IPS-18a (cell line): Measurements from ENCODE around the gene DYRK1A.

ENCODE experiments used
- H3K27ac ChIP-seq: one replicate; pipeline ENCODE4 v1.5.1; 2013; ENCODE audit warnings: low read length
- H3K27me3 ChIP-seq: one replicate; pipeline ENCODE4 v1.6.1; 2013; ENCODE audit warnings: mild to moderate bottlenecking, low read length; ENCODE audit not compliant: control insufficient read depth, insufficient read depth
- H3K36me3 ChIP-seq: one replicate; pipeline ENCODE4 v1.6.1; 2013; ENCODE audit warnings: low read depth, low read length; ENCODE audit not compliant: control insufficient read depth
- H3K4me1 ChIP-seq: one replicate; pipeline ENCODE4 v1.6.1; 2013; ENCODE audit warnings: low read depth, low read length; ENCODE audit not compliant: control insufficient read depth
- H3K4me3 ChIP-seq: one replicate; pipeline ENCODE4 v1.5.1; 2013; ENCODE audit warnings: low read length
- H3K9ac ChIP-seq: one replicate; pipeline ENCODE4 v1.6.1; 2013; ENCODE audit warnings: mild to moderate bottlenecking, low read length, moderate library complexity
- H3K9me3 ChIP-seq: one replicate; pipeline ENCODE4 v1.6.1; 2013; ENCODE audit warnings: low read depth, low read length; ENCODE audit not compliant: control insufficient read depth

The DYRK1A gene

DNA sequence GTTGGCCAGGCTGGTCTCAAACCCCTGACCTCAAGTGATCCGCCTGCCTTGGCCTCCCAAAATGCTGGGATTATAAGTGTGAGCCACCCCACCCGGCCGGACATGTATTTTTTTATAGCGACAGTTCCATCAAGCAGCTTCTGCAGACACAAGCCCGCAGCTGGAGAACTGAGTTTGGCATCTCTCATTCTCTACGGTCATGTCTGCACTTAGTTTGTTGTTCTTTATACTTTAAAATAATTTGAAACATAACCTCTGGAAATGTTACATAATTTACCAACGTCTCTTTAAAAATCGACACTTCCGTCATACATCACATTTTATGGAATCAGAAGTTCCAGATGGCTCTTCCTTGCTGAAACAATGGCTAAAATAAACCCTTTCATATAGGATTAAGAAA is 183.6 kb downstream of the DYRK1A start:
- Histone ChIP-seq H3K27ac (no peak overlapping the region), H3K9ac (no peak overlapping the region), H3K9me3 (no peaks in the 10 kb centered on the region), H3K4me1 (no peaks in the 10 kb centered on the region), H3K4me3 (no peak overlapping the region), H3K27me3 (no peaks in the 10 kb centered on the region), H3K36me3 (no peaks in the 10 kb centered on the region)

DNA sequence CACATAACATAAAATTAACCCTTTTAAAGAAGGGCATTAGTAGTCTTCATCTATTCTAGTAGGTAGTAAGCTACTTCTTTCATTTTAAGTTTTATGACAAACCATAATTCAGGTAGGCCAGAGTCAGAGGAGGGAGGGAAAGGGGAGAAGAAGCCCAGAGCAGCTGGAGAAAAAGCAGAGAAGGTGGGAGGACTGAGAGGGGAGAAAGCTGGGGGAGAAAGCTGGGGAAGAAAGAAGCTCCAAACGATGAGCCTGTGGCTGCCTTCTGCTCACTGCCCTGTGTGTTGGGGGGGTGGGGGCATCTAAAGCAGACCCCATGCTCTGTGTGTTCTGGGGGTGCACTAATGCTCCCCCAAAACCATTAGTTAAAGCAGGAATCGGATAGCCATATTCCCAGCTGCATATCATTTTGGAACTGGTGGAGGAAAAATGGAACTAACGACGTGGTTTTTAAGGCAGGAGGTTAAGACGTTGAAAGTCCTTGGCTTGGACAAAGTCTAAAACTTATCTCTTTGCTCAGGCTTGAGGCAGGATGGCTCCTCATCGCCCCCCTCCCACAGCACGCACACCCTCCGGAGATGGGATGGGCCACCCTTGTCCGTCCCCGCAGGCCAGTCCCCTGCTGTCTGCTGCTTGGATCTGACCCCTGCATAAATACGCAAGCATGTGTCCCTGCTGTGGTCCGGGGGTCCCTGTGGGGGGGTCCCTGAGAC is 184.2 kb downstream of the DYRK1A start:
- Histone ChIP-seq H3K27me3 (no peaks in the 10 kb centered on the region), H3K27ac (no peak overlapping the region), H3K4me1 (no peaks in the 10 kb centered on the region), H3K9me3 (no peaks in the 10 kb centered on the region), H3K4me3 (no peak overlapping the region), H3K36me3 (no peaks in the 10 kb centered on the region), H3K9ac (no peak overlapping the region)

DNA sequence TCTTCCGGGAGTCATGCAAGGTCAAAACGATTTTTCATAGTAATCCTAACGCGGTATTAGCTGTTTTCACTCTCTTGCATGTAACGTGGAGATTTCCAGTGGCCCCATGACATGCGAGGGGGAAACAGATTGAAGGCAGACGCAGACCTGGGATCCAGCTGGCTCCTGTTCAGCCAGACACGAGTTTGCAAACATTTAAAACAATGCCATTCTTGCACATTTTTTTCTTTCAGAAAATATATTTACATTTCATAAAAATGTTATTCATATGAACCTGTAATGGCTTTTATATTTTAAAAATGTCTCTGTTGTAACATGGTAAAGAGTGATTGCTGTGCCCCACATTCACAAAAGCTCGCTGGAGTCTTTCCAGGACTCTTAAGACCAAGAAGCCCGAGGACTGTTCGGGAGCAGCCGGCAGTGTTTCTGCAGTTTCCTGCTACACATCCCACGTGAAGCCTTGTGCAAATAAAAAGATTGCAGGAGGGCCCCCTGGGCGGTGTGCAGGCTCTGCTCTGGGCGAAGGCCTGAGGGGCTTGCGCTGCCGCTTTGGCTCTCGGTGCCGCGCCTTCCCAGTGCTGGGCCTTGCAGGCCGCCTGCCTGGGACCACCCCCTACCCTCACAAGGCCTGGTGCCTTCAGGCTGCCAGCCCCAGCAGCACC is 184.9 kb downstream of the DYRK1A start:
- Histone ChIP-seq H3K4me3 (no peak overlapping the region), H3K4me1 (no peaks in the 10 kb centered on the region), H3K27me3 (no peaks in the 10 kb centered on the region), H3K27ac (no peak overlapping the region), H3K9ac (no peak overlapping the region), H3K9me3 (no peaks in the 10 kb centered on the region), H3K36me3 (no peaks in the 10 kb centered on the region)

DNA sequence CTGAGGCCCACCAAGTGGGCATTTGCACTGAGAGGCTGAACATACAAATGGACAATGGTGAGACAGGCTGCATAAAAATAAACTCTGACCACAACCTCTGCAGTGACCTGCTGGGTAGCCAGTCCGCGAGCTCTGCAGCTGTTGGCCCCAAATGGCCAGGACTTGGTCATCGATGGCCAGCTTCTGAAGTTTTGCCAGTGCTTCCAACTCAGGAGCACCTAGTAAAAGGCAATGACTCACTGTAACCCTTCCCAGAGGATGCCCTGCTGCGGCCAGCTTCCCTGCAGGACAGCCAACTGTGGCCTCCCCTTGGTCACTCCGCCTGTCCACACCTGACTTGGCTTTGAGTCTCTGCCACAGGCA is 185.4 kb downstream of the DYRK1A start:
- H3K27ac ChIP-seq, result no peak overlapping the region
- no peaks in the 10 kb centered on the region for H3K36me3 ChIP-seq
- H3K27me3 ChIP-seq, result no peaks in the 10 kb centered on the region
- H3K4me1 ChIP-seq, result no peaks in the 10 kb centered on the region
- no peak overlapping the region for H3K4me3 ChIP-seq
- H3K9ac ChIP-seq, result no peak overlapping the region
- H3K9me3 ChIP-seq, result no peaks in the 10 kb centered on the region

DNA sequence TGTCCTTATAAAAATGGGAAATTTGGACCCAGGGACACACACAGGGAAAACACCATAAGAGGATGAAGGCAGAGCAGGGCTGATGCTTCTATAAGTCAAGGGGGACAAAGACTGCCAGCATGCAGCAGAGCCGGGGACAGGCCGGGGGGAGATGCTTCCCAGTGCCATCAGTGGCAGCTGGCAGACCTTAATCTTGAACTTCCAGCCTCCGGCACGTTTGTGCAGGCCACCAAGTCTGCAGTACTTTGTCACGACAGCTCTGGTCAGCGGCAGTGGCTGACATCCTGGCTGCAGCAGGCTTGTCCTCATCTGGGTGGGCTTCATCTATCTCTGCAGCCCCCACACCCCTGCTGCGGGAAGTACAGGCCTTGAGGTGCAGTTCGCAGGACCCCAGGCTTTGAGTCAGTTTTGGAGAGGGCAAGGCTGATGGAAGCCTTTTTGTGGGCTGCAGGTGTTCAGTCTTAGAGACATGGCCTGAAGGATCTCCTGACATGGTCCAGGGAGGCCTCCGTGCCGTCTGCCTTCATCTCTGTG is 186.0 kb downstream of the DYRK1A start:
- H3K9ac ChIP-seq, result no peak overlapping the region
- no peaks in the 10 kb centered on the region for H3K4me1 ChIP-seq

DNA sequence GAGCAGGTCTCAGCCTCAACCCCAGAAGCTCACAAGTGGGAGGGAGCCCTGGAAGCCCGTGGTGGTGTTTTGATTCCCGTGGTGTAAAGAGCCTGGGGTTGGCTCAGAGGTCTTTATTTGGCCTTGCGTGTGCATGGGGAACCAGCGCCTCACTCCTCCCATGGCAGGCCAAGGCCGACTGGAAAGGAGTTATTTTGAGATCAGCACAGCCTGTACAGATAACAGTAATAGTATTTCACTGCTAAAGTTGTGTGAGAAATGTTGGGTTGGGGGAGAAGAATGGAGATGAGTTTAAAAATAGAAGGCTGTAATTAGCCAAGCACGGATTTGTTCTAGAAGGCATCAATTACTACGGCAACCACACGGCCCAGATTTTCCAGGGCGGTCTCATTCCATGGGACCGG is 186.5 kb downstream of the DYRK1A start:
- Histone ChIP-seq H3K36me3 (no peaks in the 10 kb centered on the region), H3K4me3 (no peak overlapping the region), H3K9me3 (no peaks in the 10 kb centered on the region), H3K4me1 (no peaks in the 10 kb centered on the region), H3K9ac (no peak overlapping the region), H3K27me3 (no peaks in the 10 kb centered on the region), H3K27ac (no peak overlapping the region)

More for the DNA sequence above, 186.0 kb downstream of the DYRK1A start:
- Histone ChIP-seq H3K36me3 (no peaks in the 10 kb centered on the region), H3K4me3 (no peak overlapping the region), H3K9me3 (no peaks in the 10 kb centered on the region), H3K27ac (no peak overlapping the region), H3K27me3 (no peaks in the 10 kb centered on the region)

DNA sequence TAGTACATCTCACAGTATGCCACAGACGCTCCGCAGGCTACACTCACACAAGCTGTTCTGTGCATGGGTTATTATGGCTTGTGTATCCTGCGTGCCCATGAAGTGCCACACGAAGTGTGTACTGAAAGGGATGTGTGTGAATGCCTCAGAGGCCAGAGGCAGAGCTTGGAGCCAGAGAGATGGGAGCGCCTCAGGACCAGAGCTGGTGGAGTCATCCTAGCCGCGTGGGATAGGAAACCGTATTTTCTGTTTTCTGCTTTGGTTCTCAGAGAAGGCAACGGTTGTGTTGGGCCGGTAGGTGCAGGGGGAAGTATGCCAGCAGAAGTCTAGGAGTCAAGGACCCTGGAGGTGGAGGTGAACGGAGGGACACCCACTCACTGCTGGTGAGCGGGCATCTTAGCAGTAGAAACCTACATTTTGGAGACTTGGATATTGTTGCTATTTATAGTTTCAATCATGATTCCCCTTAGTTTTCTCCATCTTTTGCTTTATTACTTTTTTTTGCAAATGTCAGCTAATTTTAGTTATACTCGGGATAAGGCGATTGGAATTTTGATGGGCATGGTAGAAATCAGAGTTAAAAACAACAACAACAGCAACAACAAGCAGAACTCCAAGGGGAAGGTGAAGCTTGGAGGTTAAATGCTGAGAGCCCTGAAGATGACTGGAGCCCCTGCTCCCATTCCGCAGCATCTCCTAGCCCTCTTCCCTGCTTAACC is 188.2 kb downstream of the DYRK1A start:
- no peak overlapping the region for H3K9ac ChIP-seq
- no peaks in the 10 kb centered on the region for H3K4me1 ChIP-seq
- no peaks in the 10 kb centered on the region for H3K27me3 ChIP-seq
- no peaks in the 10 kb centered on the region for H3K9me3 ChIP-seq
- no peak overlapping the region for H3K4me3 ChIP-seq
- H3K27ac ChIP-seq, result no peak overlapping the region
- H3K36me3 ChIP-seq, result no peaks in the 10 kb centered on the region

DNA sequence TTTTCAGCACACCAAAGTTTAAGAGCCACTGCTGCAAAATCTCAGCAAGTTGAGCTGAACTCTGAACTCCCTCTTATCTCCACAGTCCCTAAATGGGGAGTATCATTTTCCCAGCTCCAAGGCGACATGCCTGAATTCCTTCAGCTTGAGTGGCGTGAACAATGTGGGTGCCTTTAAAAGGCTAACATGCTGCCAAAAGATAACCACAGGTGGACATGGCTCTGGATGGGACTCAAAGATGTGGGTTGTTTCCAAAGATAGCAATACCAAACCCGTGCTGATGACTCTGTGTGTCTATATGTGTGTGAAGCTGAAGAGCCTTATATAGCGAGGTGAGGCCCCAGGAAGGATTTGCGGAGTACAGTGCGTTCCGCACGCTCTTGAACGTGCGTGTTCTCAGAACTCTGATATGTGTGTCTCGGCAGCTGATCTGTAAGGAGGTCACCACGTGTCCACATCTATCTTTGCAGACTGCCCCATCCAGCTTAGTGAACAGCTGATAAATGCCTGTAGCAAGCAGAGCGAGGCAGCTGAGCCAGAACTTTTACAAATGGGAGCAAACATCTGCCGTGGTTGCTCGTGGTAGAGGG is 189.2 kb downstream of the DYRK1A start:
- no peaks in the 10 kb centered on the region for H3K4me1 ChIP-seq

DNA sequence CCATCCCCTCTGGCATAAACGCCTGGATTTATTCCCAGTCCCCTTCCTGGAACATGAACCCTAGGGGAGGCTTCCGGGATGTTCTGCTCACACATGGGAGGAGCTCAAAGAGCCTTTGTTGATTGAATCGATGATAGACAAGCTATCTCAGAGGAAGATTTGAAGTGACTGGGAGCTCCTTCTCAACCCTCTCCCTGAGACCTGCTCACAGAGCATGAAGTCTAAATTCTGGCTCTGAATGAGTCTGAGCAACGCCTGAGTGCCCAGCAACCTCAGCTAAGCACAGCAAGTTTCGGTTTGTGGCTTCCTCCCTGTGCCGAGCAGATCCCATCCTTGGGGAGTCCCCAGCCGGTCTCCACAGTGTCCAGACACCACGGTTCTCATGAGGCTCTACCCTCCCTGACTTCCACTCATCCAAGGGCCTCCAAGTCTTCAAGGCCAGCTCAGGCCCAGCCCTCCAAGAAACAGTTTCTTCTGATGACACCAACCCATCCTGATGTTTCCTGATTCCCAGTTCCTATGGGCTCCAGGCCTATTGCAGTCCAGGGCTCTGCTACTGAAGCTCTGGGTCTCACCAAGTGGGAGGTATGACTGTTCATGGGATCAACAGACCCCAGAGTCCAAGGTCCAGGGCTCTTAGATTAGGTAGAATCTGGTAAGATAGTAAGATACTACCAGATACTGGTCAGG is 190.8 kb downstream of the DYRK1A start:
- no peaks in the 10 kb centered on the region for H3K9me3 ChIP-seq
- no peaks in the 10 kb centered on the region for H3K27me3 ChIP-seq
- no peak overlapping the region for H3K4me3 ChIP-seq
- H3K27ac ChIP-seq, result no peak overlapping the region
- H3K9ac ChIP-seq, result no peak overlapping the region
- H3K36me3 ChIP-seq, result no peaks in the 10 kb centered on the region
- H3K4me1 ChIP-seq, result no peaks in the 10 kb centered on the region

More for the DNA sequence above, 189.2 kb downstream of the DYRK1A start:
- H3K27me3 ChIP-seq, result no peaks in the 10 kb centered on the region
- H3K27ac ChIP-seq, result no peak overlapping the region
- no peak overlapping the region for H3K9ac ChIP-seq
- no peaks in the 10 kb centered on the region for H3K36me3 ChIP-seq
- no peaks in the 10 kb centered on the region for H3K9me3 ChIP-seq
- H3K4me3 ChIP-seq, result no peak overlapping the region

DNA sequence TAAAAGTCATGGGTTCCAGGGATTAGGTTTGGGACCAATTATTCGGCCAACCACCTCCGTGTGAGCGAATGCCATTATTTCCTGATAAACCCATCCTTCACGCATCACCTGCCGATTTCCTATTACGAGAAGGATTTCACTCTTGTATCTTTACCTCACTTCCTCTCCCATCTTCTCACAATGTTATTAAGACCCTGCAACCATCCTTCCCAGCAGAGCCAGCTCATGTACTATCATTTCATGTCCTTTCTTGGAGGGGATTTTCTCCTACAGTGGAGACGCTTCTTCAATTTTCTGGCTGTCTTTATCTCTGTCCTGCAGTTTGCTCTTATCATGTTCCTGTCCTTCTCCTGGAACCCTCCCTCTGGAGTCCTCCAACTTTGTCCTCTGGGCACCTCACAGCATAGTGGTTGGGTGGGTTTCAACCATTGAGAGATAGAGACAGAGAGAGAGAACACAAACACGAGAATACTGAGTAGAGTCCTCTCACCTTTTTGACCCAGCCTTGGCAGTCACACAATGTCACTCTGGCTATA is 192.2 kb downstream of the DYRK1A start:
- Histone ChIP-seq H3K27me3 (peaks cover 9% of the 10 kb centered on the region), H3K9ac (no peak overlapping the region), H3K4me1 (no peaks in the 10 kb centered on the region), H3K27ac (no peak overlapping the region), H3K9me3 (no peaks in the 10 kb centered on the region), H3K36me3 (no peaks in the 10 kb centered on the region), H3K4me3 (no peak overlapping the region)

DNA sequence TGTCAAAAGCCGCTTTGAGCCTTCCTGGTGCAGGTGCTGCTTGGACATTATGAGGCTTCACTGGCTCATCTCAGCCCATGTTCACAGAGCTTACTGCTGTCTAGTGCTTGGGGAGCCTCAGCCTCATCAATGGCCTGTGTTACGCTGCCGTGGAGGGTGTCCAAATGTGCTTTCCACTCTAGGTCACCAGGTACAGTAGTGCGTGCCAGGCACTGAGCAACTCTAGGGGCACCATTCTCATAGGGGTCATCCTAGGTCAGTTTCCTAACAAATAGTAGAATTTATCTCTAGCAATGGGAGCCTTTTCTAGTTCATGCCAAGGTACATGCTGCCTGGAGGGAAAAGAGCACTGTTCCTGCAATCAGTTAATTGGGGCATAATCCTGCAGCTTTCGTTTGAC is 193.8 kb downstream of the DYRK1A start:
- Histone ChIP-seq H3K9ac (no peak overlapping the region), H3K27me3 (peaks cover 9% of the 10 kb centered on the region), H3K4me1 (peaks cover 14% of the 10 kb centered on the region), H3K36me3 (no peaks in the 10 kb centered on the region), H3K4me3 (no peak overlapping the region), H3K9me3 (no peaks in the 10 kb centered on the region), H3K27ac (no peak overlapping the region)
